AG09319 (cell line): ENCODE data around the gene DLGAP1.
"Not testable (repeated sequence)": the region's sequence is repeated elsewhere in the genome, so short reads cannot be mapped to it uniquely, and the experiment has no call there.

Source experiments
- DNase-seq: peaks from one replicate; pipeline ENCODE4 v3.0.0-alpha.2; 2010; ENCODE audit warnings: low read depth; ENCODE audit errors: extremely low read depth
- TF ChIP-seq, protein P1 (sequence below): IDR thresholded peaks from 2 replicates; pipeline ENCODE4 v1.5.1; 2011; ENCODE audit warnings: low read depth, mild to moderate bottlenecking, inconsistent platforms, low read length, moderate library complexity

Gene DLGAP1

DNA sequence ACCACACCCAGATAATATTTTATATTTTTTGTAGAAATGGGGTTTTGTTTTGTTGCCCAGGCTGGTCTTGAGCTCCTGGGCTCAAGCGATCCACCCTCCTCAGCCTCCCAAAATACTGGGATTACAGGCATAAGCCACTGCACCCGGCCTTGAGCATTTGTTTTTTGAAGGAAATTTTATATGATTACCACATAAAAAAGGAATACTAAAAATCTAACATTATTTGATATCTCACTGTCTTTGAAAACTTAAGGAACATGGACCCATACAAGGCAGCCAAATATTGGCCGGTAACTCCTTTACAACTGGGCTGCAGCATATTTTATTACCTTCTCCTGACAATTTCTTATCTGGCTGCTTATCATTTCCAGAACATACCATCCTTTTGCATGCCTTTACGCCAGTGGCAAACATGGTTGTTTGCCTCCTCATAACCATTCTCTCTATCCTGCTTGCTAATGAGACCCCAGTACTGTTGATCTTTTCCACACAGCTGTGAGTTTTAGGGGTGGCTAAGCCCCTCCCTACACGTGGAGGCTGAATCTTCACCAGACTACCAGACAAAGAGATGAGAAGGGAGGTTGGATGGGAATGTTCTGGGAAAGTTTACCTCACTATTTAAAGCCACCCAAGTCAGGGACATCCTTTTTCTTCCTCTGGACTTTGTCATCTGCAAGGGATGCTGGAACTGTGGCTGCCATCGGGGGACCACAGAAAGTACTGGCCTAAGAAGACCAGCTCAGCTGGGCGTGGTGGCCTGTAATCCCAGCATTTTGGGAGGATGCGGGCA lies 847.6 kb downstream of the DLGAP1 start:
- no peak for DNase-seq
- TF ChIP-seq, protein P1, sequence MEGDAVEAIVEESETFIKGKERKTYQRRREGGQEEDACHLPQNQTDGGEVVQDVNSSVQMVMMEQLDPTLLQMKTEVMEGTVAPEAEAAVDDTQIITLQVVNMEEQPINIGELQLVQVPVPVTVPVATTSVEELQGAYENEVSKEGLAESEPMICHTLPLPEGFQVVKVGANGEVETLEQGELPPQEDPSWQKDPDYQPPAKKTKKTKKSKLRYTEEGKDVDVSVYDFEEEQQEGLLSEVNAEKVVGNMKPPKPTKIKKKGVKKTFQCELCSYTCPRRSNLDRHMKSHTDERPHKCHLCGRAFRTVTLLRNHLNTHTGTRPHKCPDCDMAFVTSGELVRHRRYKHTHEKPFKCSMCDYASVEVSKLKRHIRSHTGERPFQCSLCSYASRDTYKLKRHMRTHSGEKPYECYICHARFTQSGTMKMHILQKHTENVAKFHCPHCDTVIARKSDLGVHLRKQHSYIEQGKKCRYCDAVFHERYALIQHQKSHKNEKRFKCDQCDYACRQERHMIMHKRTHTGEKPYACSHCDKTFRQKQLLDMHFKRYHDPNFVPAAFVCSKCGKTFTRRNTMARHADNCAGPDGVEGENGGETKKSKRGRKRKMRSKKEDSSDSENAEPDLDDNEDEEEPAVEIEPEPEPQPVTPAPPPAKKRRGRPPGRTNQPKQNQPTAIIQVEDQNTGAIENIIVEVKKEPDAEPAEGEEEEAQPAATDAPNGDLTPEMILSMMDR: no peak

DNA sequence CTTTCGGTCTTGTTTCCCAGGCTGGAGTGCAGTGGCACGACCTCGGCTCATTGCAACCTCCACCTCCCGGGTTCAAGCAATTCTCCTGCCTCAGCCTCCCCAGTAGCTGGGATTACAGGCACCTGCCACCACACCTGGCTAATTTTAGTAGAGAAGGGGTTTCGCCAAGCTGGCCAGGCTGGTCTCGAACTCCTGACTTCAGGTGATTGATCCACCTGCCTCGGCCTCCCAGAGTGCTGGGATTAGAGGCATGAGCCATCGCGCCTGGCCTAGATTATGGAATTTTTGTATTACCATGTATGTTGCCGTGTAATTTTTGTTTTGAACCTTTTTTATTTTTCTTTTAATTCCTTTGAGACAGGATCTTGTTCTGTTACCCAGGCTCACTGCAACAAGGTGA lies 848.2 kb downstream of the DLGAP1 start:
- not testable (repeated sequence) for DNase-seq

DNA sequence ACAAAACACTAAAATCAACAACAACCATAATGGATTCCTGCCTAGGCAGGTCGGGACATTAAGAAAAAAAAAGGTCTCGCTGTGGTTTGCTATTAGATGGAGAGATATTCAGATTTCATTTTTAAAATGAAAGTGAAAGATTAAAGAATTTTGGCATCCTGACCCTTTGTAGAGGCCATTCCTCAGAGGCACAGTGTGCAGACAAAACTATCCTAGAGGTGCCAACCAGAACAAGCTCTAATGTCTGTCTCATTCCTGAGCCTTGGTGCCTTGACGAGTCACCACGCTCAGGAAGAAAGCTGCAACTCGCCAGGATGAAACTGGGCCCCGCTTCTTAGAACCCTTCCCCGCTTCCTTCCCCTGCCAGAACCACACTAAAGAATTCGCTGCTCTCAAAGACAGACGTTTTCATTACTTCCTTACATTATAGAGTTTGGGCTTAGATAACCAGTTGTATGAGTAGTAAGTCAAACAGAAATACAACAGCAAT lies 849.1 kb downstream of the DLGAP1 start:
- no peak for DNase-seq
- TF ChIP-seq, protein P1: no peak

DNA sequence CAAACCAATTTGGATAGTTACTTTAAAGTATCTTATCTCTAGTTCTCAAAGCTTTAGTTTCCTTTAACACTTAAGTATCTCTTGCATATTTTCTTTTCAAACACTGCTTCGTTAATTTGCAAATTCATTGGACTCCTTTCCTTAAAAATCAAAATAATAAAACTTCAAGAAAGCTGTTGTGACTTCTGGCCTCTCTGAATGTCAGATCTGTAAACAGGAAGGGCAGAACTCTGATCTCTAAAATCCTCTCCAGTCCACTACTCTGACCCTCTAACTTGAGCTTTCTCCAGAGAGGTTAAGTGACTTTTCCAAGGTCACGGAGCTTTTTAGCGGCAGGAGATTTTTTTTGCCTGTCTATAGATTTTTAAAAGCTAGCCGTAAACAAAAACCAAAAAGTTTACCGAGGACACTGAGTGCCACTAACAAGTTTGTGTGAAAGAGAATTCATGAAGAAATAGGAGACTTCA lies 849.6 kb downstream of the DLGAP1 start:
- TF ChIP-seq, protein P1: no peak
- no peak for DNase-seq

DNA sequence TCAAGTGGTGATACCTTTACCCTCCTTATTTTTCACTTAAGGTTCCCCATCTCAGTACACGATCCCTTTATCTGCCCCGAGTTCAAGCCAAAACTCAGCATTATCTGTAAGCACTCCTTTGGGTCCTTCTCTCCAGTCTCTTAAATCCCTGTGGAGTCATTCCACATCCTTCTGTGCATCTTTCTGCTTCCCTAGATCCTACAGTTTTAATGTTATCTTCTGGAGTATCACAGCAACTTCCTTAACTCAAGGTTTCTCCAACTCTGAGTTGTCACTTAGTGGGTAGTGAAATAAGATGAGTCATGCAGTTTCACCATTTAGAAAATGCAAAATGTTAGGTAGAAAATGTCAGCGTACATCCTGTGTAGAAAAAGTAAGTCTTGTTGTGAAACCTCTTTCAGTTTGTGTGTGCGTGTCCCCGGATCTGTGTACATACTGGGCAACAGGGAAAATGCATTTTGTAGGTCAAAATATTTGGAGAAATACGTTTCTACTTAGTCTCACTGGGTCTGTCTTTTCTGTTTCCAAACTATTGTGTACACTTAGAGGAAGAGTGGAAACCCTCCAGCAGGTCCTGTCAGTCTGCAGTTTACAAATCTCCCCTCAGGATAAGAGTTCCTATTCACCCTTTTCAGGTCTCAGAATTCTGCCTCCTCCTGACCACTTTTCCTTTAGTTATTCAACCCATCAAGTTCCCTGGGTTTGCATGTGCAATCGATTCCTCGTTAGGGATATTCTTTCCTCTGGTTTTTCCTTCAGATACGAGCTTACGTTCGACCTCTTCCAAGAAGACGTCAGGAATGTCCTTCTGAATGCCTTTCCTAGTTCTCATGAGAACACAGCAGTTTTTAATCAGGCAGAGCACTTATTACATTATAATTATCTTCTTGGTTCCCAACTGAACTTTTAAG lies 850.4 kb downstream of the DLGAP1 start:
- peak; percentile 96 for DNase-seq
- TF ChIP-seq, protein P1: no peak

DNA sequence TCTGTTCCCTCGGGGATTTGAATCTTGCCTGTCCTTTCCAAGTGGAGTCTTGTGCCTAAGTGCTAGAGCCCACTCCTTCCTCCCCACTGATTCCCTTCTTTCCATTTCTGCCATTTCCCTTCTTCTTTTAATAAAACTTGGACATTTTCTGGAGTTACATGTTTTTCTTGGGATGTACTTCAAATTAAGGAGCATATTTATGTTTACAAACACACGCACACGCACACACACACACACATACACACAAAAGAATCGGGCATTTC lies 850.9 kb downstream of the DLGAP1 start:
- DNase-seq: no peak
- TF ChIP-seq, protein P1: no peak

DNA sequence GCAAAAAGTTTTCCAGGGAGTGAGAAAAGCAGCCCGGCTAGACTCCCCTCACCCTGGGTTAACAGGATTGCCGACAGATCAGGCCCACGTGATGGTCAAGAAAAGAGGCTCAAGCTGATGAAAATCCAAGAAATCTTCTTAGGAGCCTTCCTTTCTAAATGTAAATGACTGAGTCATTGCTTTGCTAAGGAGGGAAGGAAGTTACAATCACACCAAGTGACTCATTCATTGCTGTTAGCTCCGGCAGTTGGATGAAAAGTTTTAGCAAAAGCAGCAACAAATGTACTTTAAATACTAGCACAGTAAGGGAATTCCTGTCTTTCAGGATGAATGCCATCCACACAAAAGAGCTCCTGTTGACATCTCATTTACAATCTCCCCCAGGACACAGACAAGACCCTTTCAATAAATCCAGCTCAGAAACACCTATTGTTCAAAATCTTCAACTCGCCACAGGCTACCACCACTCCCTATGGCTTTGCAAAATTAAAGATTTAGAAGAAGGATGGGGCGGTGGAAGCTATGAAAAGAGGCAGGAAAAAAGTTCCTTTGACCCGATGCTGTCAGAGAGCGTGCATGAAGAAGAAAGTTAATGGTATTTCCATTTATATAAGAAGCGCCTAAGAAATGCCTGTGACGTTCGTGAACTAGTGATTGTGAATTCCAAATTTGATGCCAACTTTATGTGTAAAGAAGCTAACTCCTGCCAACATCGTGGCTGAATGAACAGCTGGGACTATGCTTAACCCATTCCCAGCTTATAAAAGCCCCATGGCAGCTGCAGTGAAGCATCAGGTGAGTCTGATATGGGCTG lies 851.5 kb downstream of the DLGAP1 start:
- DNase-seq: peak; percentile 97
- TF ChIP-seq, protein P1: no peak

DNA sequence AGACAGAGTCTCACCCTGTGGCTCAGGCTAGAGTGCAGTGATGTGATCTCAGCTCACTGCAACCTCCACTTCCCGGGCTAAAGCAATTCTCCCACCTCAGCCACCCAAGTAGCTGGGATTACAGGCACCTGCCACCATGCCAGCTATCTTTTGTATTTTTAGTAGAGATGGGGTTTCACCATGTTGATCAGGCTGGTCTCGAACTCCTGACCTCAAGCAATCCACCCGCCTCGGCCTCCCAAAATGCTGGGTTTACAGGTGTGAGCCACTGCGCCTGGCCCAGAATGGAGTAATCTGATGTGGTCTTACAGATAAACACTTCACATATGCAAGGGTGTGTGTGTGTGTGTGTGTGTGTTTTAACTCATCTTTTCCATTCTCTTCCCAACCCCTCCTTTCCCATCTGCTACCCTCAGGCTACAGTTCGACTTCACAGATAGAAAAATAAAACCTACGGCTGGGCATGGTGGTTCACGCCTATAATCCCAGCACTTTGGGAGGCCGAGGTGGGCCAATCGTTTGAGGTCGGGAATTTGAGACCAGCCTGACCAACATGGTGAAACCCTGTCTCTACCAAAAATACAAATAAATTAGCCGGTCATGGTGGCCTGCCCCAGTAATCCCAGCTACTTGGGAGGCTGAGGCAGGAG lies 853.9 kb downstream of the DLGAP1 start:
- not testable (repeated sequence) for DNase-seq
